Measurements from ENCODE around the gene CAMTA1.

GRCh38 chr1:7174561-7174960, 389.3 kb downstream of the CAMTA1 start:
- TF ChIP-seq CTCF (tag by site-specific recombination; IDR thresholded peaks at IDR 0.05): no peak
- no peak for TF ChIP-seq KLF8 (tag by site-specific recombination; IDR thresholded peaks at IDR 0.05)
- TF ChIP-seq ZNF24 (tag by site-specific recombination; IDR thresholded peaks at IDR 0.05): no peak
- TF ChIP-seq GLI2 (tag by site-specific recombination; IDR thresholded peaks at IDR 0.05; ENCODE audit: borderline replicate concordance, low read depth): no peak
- no peak for TF ChIP-seq ZNF335 (tag by site-specific recombination; conservative IDR thresholded peaks at IDR 0.05)
- TF ChIP-seq PRDM1 (tag by site-specific recombination; IDR thresholded peaks at IDR 0.05): no peak
- no peak for TF ChIP-seq ZBTB21 (tag by site-specific recombination; IDR thresholded peaks at IDR 0.05)
- TF ChIP-seq ZNF571 (tag by site-specific recombination; IDR thresholded peaks at IDR 0.05): no peak
- no peak for TF ChIP-seq ZNF580 (tag by site-specific recombination; IDR thresholded peaks at IDR 0.05)
- TF ChIP-seq TCF7L2 (IDR thresholded peaks at IDR 0.05; ENCODE audit: borderline replicate concordance, low read depth, low read length): no peak
- no peak for TF ChIP-seq ZNF701 (tag by site-specific recombination; IDR thresholded peaks at IDR 0.05)
- TF ChIP-seq ZNF2 (tag by site-specific recombination; IDR thresholded peaks at IDR 0.05): no peak

Measured in HEK293 (cell line).